Testis (tissue), 2 donors: ENCODE results near the gene RSAD2.

Source experiments
- POLR2A ChIP-seq: fragments of 450-650 bp; IDR thresholded peaks from one replicate; pipeline ENCODE4 v1.6.1; 2017; ENCODE audit warnings: antibody characterized with exemption, mild to moderate bottlenecking, moderate library complexity
- TF ChIP-seq, protein P1 (sequence below), 3 experiments: fragments of 450-650 bp in 2 of 3; fragments of 200-600 bp in 1 of 3; sonication (generic) in 1 of 3; IDR thresholded peaks; one replicate each; pipeline ENCODE4 v1.5.1; 2016 to 2019; ENCODE audit warnings: antibody characterized with exemption in 3 of 3, mild to moderate bottlenecking in 2 of 3, moderate library complexity in 1 of 3

DNA sequence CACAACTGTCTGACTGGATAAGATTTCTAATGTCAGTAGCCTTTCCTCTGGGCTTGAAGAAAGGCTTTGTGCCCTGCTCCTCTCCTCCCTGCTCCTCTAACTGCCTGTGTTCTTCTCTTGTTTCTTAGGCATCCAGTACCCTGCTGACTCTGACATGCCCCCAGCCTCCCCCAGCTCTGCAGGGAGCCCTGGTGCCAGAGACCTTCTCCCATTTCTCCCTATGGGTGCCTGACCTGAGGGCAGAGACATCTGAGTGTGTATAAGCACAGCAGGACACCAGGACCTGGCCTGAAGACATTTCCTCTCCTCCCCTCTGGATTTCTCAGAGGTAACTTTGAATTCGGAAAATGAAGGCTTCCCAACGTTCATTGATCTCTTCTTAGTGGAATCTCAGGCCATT lies 63.2 kb downstream of the RSAD2 start:
- TF ChIP-seq, protein P1, sequence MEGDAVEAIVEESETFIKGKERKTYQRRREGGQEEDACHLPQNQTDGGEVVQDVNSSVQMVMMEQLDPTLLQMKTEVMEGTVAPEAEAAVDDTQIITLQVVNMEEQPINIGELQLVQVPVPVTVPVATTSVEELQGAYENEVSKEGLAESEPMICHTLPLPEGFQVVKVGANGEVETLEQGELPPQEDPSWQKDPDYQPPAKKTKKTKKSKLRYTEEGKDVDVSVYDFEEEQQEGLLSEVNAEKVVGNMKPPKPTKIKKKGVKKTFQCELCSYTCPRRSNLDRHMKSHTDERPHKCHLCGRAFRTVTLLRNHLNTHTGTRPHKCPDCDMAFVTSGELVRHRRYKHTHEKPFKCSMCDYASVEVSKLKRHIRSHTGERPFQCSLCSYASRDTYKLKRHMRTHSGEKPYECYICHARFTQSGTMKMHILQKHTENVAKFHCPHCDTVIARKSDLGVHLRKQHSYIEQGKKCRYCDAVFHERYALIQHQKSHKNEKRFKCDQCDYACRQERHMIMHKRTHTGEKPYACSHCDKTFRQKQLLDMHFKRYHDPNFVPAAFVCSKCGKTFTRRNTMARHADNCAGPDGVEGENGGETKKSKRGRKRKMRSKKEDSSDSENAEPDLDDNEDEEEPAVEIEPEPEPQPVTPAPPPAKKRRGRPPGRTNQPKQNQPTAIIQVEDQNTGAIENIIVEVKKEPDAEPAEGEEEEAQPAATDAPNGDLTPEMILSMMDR (IDR thresholded peaks at IDR 0.05), result no peak
- no peak for TF ChIP-seq POLR2A
